Thoracic aorta (tissue), 2 donors: ENCODE measurements around the gene RARG. TPM values are rescaled to one million over a fixed set of nuclear protein-coding genes. Genes with fewer than 3 reads are reported as not detected.

ENCODE experiments used
- ATAC-seq: fragments of 150-250 bp; one replicate; pipeline ENCODE4 v1.8.0; 2017; ENCODE audit warnings: low read depth; ENCODE audit not compliant: insufficient number of reproducible peaks, low FRiP score
- DNase-seq: peaks from one replicate; pipeline ENCODE4 v3.0.0-alpha.2; 2020; ENCODE audit warnings: low spot score
- H3K27ac ChIP-seq, 2 donors: fragments of 200-600 bp; sonication (generic); 1 replicate in 1 of 2; 2 replicates in 1 of 2; pipeline ENCODE4 v1.5.1; 2016; ENCODE audit warnings: mild to moderate bottlenecking in 2 of 2, moderate library complexity in 2 of 2
- H3K27me3 ChIP-seq: fragments of 200-600 bp; sonication (generic); replicated peaks from 2 replicates; pipeline ENCODE4 v1.6.0; 2016; ENCODE audit warnings: mild to moderate bottlenecking; ENCODE audit not compliant: insufficient read depth
- H3K36me3 ChIP-seq: fragments of 200-600 bp; sonication (generic); one replicate; pipeline ENCODE4 v1.5.1; 2016
- H3K4me1 ChIP-seq, 2 donors: fragments of 200-600 bp; sonication (generic); 1 replicate in 1 of 2; 2 replicates in 1 of 2; pipeline versions ENCODE4 v1.5.1 to v1.6.0; 2016; ENCODE audit warnings: low read depth in 2 of 2, mild to moderate bottlenecking in 1 of 2; ENCODE audit not compliant: control insufficient read depth in 1 of 2
- H3K4me3 ChIP-seq: fragments of 200-600 bp; sonication (generic); 2 replicates; pipeline ENCODE4 v1.5.1; 2016; ENCODE audit warnings: mild to moderate bottlenecking
- H3K9me3 ChIP-seq: fragments of 200-600 bp; sonication (generic); 2 replicates; pipeline ENCODE4 v1.5.1; 2016
- CTCF ChIP-seq: fragments of 200-600 bp; sonication (generic); IDR thresholded peaks from one replicate; pipeline ENCODE4 v1.5.1; 2019; ENCODE audit warnings: antibody characterized with exemption
- total RNA-seq, 2 donors: library from RNA; depleted of rRNA; stranded (reverse); fragments of >200 nt; gene quantifications; one replicate each; pipeline versions ENCODE4 v1.1.0 to v1.2.3, GENCODE V29; 2016

RARG gene
- total RNA-seq, 2 donors from 2014 or later = 25.7 to 37.5 TPM

- Histone ChIP-seq H3K9me3 (no peaks in the 10 kb centered on the region), H3K4me1 (no peaks in the 10 kb centered on the region), H3K36me3 (peaks cover 21% of the 10 kb centered on the region), H3K4me3 (no peak overlapping the region), H3K27ac (no peak overlapping the region), H3K27me3 (no peaks in the 10 kb centered on the region)
- ATAC-seq (no peak), DNase-seq (no peak)
- no peak for TF ChIP-seq CTCF
These were observed 58.8 kb downstream of the RARG start for GRCh38 chr12:53173085-53173715.

GRCh38 chr12:53172352-53172751 is 59.7 kb downstream of the RARG start:
- Histone ChIP-seq H3K4me3 (no peak overlapping the region), H3K27ac (no peak overlapping the region), H3K4me1 (no peaks in the 10 kb centered on the region), H3K36me3 (peaks cover 26% of the 10 kb centered on the region), H3K9me3 (no peaks in the 10 kb centered on the region), H3K27me3 (no peaks in the 10 kb centered on the region)
- no peak for ATAC-seq
- no peak for DNase-seq
- TF ChIP-seq CTCF = no peak

- H3K4me3 ChIP-seq = no peak overlapping the region
- no peaks in the 10 kb centered on the region for H3K27me3 ChIP-seq
- DNase-seq = no peak
- H3K27ac ChIP-seq = no peak overlapping the region
- H3K9me3 ChIP-seq = no peaks in the 10 kb centered on the region
- ATAC-seq = no peak
- peaks cover 26% of the 10 kb centered on the region for H3K36me3 ChIP-seq
- no peaks in the 10 kb centered on the region for H3K4me1 ChIP-seq
- TF ChIP-seq CTCF = no peak
These were observed 60.2 kb downstream of the RARG start for GRCh38 chr12:53171725-53172329.

GRCh38 chr12:53170876-53171724 is 60.9 kb downstream of the RARG start:
- no peak for ATAC-seq
- Histone ChIP-seq H3K4me1 (no peaks in the 10 kb centered on the region), H3K4me3 (no peak overlapping the region), H3K27ac (no peak overlapping the region), H3K9me3 (no peaks in the 10 kb centered on the region), H3K36me3 (peaks cover 26% of the 10 kb centered on the region), H3K27me3 (no peaks in the 10 kb centered on the region)
- TF ChIP-seq CTCF = no peak
- DNase-seq = no peak

GRCh38 chr12:53170215-53170614 is 61.8 kb downstream of the RARG start:
- Histone ChIP-seq H3K4me1 (no peaks in the 10 kb centered on the region), H3K9me3 (no peaks in the 10 kb centered on the region), H3K27ac (no peak overlapping the region), H3K36me3 (peaks cover 26% of the 10 kb centered on the region), H3K27me3 (no peaks in the 10 kb centered on the region), H3K4me3 (no peak overlapping the region)
- DNase-seq = no peak
- no peak for TF ChIP-seq CTCF
- ATAC-seq = no peak
